HG02870 (cell line): ENCODE data around the gene MANEAL.
A peak's percentile ranks its signal among the peaks of the same experiment; 100 is the strongest.

ENCODE experiments used
- ATAC-seq: cut with Tn5 transposase; IDR thresholded peaks from one replicate; pipeline ENCODE4 v1.9.1; 2021; ENCODE audit warnings: mild to moderate bottlenecking, moderate library complexity; ENCODE audit not compliant: unreplicated experiment

MANEAL gene

DNA sequence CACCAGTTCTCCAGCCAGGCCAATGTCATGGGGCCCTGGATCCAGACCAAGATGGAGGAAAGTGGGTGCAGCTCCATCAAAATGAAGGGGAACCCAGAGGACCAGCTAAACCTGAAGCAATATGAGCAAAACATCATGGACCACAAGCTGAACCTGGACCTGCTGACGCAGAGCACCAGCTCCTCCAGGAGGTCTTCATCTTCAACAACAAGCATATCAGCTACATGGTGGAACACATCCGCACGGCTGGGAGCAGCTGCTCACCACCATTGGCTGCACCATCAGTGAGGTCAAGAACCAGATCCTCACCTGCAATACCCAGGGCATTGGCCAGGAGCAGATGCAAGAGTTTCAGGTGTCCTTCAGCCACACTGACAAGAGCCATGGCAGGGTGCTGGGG is 15.0 kb upstream of the MANEAL start:
- no peak for ATAC-seq

DNA sequence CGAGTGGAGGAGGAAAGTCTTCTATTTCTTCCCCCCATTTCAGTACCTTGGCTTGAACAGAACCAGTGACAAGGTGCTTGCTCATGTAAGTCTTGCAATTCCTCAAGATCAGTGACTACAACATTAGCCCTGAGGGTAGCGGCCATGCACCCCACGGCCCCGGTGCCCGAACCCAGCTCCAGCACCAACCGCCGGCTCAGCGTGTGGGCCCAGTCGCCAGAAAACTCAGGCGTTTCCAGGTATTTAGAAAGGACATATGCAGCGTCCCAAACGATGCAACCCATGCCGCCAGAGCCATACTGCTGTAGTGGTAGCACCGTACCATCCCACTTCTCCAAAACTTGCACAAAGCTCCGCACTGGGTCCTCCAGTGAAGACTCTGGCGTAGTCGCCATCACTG is 11.2 kb upstream of the MANEAL start:
- no peak for ATAC-seq

DNA sequence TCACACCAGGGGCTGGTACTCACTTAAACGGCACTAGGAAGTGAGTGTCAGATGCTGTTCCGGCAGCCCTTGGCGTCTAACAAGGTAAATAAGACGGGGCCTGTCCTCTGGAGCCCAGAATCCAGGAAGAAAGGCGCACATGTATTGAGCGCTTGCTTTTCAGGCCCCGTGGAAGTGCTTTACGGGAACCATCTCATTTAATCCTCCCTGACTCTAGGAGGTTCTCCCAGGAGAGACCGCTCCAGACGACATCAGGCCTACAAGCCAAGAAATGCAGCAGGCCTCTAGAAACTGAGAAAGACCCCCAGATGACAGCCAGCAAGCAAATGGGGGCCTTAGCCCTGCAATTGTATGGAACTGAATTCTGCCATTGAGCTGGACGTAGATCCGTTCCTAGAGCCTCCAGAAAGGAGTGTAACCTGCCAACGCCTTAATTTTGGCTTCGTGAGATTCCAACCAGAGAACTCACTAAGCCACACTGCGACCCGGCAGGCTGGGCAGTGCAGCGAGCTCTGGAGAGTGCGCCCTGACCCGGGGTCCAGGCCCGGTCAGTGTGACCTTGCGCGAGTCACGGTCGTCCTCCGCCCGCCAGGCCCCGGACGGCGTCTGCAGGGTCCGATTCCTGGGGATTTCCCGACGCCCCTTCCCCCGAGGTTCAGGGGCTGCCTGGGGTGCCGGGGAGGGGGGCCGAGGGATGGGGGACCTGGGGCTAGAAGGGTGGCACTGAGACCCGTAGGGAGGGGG is 532 bp upstream of the MANEAL start:
- ATAC-seq = no peak

DNA sequence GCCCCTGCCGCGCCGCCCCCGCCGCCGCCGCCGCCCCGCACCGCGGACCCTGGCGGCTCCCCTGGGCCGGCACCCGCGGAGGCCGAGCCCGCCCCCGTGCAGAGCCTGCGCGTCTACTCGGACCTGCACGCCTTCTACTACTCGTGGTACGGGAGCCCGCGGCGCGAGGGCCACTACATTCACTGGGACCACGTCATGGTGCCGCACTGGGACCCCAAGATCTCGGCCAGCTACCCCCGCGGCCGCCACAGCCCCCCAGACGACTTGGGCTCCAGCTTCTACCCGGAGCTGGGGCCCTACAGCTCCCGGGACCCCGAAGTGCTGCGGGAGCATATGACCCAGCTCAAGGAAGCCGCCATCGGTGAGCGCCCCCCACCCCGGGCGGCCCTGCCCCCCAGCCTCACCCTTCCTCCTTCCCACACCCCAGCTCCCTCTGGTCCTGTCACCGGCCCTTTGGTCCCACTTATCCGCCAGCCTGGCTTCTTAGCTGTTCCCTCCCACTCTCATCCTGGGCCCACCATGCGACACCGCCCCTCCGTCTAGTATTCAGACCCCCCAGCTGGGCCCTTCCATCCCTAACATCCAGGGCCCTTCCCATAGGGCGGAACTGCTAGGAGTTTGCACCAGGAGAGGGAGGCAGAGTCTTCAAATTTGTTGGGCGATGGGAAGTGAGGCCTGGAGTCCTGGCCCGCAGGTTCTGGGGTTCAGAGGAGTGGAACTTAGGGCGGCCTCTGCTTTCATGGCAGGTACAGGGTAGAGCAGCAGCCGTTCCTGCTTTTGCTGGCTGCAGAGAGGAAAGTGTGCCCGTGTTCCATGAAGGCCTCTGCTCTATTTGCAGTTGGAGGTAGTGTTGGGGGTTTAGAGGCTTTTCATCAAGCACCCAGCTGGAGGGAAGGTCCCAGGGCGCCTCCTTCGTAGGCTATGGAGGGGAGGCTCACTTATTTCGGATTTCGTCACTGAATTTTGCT is 1.0 kb downstream of the MANEAL start:
- ATAC-seq = no peak

DNA sequence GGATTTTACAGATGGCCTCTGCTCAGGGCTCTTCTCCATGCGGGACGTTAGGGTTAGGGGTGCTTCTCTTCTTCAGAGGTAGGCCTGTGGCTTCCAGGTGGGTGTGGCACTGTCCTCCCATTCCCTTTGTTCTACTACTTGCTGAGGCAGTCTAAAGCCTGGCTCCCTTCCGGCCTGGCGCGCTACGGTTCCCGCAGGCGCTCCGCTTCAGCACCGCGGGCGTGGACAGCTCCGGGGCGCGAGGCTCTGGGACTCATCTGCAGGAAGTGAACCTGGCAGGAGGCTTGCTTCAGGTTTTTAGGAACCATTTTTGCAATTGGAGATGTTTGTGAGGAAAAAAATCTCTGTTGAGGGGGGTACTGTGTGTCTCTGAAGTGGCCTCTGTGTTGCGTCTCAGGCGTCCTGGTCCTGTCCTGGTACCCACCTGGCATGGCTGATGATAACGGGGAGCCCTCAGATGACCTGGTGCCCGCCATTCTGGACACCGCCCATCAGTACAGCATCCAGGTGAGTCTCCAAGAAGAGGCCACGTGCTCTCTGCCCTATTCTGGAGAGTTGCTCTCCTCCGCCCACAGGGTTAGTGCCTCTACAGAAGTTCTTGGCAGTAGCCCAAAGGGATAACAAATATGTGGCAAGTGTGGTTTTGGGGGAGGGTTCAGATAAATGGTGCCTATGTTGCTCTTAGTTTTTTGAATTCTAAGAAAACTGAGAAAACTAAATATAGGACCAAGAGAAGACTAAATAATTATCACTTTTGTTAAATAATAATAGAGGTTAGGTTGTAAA is 1.9 kb downstream of the MANEAL start:
- ATAC-seq = no peak

DNA sequence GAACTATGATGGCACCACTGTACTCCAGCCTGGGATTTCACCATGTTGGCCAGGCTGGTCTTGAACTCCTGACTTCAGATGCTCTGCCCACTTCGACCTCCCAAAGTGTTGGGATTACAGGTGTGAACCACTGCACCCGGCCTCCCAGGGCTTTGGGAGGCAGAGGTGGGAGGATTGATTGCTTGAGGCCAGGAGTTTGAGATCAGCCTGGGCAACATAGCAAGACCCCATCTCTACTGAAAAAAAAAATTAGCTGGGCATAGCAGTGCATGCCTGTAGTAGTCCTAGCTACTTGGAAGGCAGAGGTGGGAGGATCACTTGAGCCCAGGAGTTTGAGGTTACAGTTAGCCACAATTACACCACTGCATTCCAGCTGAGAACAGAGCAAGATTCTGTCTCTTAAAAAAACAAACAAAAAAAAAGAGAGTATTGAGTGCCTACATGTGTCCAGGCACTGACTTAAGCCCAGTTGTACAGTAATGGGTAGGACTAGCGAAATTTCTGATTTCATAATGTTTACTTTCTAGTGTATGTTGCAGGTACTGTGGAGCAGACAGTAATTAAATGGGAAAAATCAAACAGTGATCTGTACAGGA is 4.2 kb downstream of the MANEAL start:
- no peak for ATAC-seq

DNA sequence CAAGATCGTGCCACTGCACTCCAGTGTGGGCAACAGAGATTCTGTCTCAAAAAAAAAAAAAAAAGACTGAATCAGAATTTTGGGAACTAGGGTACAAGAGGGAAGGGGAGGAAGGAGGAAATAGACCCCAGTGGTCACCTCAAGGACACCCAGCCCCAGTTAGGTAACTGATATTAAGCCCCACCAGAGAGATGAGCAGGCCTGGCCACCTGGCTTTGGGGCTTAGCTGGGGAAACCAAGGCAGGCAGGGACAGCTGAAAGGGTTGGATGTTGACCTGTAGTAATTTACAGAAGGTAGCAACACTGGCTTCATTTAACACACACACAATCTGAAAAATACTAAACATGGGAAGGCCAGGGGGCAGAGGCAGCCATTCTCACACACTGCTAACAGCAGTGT is 8.8 kb downstream of the MANEAL start:
- ATAC-seq = no peak

DNA sequence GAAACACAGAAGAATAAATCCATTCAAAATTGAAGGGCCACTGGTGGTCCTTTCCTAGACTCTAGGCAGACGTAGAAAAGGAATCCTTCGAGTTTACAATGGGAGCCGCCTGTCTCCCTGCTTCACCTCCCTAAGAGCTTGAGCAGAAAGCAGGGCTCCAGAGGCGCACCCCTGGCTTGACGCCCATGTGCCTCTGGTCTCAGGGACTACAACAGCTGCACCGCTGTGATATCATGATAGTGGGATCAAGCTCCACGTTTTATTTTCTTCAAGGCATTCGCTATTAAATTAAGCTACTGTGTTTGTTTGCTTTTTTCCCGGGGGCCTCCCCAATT is 13.5 kb downstream of the MANEAL start:
- ATAC-seq = no peak

DNA sequence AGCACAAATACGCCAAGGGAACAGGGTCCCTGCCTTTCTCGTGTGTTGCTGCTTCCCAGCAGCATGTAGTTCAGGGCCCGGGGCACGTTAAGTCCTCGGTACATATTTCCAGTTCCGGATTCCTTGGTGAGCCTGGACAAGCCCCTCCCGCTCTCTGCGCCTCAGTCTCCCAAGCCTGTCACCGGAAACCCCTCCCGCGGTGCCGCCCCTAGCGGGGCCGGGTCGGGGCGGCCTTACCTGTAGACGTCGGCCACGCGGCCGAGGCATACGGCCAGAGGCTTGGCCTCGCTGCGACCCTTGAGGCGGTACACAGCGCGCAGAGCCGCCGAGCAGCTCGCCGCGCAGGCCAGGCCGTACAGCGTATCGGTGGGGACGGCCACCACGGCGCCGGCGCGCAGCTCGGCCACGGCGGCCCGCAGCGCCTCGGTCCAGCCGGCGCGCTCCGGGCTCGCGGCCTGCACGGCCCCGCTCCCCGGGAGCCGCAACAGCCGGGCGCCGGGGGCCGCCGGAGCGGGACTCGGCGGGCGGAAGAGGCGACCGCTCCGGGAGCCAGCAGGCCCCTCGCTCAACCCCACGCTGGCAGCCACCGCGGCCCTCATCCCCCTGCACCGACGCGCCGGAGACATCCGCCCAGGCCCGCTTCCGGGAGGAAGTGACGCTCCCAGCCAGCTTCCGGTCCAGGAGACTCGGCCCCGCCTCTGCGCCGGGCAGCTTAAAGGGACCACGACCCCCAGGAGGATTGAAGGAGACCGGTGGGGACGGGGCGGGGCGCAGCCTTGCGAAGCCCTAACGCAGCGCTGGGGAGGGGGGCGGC is 14.1 kb downstream of the MANEAL start, which contains the start of the genes C1orf122 and YRDC:
Gene C1orf122, plus strand, starts transcription at position 236 of the 814 bp plus-strand sequence. CDS start 615 bp downstream, outside the sequence.
Gene YRDC, minus strand, starts transcription at position 654 of the 814 bp plus-strand sequence. Its CDS starts 28 bp downstream, at position 626.
- ATAC-seq = peak; percentile 87

DNA sequence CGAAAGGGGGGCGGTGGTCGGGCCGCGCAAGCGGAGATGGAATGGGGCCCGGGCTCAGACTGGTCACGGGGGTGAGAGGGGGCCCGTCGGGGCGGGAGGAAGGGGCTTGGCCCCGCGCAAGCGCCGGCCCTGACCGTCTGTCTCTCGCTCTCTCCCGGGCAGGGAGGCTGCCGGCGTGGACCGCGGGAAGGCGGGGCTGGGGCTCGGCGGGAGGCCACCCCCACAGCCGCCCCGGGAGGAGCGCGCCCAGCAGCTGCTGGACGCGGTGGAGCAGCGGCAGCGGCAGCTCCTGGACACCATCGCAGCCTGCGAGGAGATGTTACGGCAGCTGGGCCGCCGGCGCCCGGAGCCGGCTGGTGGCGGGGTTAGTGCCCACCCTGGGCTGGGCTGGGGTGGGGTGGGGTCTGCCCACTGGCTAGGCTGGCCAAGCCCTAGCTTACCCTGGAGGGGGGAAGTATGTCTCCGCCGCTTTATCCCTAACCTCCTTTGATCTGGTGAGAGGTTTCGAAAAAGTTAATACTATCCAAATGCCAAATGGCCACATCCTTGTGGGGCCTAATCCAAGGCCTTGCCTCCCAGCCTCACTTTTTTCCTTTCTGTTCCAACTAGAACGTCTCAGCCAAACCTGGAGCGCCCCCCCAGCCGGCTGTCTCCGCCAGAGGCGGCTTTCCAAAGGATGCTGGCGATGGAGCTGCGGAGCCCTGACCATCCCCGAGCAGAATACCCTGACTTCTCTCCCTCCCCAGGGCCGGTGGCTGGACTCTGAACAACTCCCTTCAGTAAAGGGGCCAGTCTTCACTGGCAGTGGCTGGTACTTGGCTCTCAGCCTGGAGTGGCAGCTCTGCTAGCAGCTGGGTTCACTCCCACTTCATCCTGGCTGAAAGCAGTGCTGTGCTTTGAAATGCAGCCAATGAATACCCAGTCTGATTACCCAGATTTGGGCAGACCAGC is 15.0 kb downstream of the MANEAL start:
- peak; percentile 42 for ATAC-seq

DNA sequence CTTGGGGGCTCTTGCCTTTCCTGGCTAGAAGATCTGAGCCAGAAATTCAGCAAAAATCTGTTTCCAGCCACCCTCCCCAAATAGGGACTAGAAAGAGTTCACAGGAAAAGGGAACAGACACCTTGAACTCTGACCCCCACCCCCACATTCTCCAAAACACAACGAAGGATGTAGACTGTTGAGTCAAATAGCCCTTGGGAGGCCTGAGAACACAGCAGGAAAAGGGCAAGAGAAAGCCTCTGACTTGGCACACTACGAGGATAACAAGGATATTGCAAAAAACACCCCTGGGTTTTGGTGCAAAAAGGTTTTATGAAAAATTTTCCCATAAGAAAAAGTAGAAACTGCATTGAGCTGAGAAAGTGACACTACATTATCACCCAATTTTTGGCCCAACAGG is 16.3 kb downstream of the MANEAL start:
- no peak for ATAC-seq

DNA sequence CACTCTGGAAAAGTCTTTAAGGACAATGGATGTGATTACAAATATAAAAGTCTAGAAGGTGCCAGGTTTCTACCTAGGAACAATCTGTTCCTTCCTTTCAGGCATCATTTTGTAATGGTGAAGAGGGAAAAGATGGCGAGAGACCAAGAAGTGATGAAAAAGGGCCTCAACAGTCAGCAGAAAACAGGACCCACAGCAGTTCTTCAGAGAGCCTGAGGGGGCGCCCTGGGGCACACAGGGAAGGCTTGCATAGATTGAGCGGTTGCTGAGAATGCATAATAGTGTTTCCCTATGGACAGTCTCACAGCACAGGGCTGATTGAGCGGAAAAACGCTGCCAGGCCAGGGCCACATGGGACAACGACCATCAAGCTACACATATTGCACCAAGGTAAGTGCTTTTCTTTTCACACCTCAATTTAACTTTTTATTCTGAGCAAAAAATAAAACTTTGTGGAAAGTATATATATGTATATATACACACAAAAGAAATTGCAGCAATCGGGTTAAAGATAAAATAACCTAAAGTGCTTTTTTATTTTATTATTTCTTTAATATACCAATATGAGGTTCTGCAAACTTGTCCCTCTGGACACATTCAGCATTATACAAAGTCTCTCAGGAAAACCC is 17.5 kb downstream of the MANEAL start:
- ATAC-seq = no peak

DNA sequence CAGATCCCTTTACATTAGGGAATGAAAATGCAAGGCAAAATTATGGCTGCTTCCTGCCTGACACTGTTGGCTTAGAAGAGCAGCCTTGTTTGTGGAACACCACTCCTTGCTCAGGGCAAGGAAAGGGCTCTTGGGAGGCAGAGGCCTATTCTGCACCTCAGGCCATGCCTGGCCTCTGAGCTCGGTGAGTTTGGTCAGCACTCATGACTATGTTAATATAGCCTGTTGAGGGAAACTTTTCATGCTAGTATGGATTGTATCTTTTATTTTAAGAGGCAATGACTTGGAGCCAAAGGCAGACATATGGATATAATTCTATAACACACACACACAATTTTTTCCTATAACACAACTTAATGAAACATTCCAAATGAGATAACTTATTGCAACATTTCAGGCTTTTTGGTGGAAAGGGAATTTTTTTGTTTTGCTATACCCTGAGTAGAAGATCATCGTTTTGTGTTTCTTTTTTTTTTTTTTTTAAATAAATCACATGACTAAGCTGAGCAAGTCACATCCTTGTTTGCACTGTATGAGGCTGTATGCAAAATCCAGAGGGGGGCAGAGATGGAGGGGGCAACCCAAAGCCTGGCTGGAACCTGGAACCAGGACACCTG is 20.0 kb downstream of the MANEAL start:
- ATAC-seq = no peak

DNA sequence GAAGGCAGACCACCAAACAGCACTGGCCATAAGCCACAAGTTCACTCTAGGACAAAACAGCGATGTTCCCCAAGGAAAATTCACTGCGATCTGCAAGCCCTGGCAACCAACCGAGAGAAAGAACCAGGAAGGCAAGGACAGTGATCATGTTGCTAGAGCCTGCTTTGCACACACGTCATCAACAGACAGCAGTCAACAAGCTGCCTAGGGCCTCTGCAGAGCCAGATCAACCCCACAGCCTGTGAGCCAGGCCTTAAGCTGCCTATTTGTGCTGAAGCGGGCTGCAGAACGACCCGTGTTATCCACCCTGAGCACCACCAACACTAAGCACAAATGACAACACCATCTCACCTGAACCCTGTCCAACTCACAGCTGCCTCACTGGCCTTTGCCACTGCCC is 20.6 kb downstream of the MANEAL start:
- ATAC-seq = no peak

DNA sequence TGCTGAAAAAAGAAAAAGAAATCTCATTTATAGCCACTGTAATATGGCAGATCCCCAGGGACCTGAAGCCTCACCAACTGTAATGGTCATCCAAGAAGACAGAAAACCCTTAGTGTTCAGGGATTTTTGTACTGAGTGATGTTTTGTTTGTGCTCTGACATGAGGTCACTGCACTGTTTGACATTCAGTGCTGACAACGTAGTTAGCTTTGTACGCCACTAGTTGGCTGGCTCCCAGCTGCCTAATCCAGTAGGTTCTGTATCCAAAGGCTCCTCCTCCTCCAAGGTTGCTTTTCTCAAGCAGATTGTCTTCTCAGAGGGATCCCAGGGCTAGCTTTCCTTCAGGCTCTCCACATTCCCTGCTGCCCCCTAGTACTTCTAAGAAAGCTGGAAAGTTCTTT is 23.8 kb downstream of the MANEAL start:
- ATAC-seq = no peak

DNA sequence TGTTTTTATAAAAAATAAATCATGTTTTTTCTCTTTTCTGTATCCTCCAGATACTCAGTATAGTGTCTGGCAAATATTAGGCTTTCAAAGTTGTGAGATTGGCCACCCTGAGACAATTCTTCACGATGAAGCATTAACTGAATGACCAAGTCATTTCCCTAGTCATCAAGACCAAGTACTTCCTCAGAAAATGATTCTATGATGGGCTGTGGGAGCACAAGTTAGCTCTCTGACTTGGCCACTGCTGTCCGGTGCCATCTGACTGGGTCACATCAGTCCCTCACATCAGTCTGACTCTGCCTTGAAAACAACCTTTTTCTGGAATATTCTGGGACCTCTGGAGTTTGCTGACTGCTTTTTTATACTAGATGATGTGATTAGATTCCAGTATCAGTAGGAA is 27.8 kb downstream of the MANEAL start:
- ATAC-seq = no peak

DNA sequence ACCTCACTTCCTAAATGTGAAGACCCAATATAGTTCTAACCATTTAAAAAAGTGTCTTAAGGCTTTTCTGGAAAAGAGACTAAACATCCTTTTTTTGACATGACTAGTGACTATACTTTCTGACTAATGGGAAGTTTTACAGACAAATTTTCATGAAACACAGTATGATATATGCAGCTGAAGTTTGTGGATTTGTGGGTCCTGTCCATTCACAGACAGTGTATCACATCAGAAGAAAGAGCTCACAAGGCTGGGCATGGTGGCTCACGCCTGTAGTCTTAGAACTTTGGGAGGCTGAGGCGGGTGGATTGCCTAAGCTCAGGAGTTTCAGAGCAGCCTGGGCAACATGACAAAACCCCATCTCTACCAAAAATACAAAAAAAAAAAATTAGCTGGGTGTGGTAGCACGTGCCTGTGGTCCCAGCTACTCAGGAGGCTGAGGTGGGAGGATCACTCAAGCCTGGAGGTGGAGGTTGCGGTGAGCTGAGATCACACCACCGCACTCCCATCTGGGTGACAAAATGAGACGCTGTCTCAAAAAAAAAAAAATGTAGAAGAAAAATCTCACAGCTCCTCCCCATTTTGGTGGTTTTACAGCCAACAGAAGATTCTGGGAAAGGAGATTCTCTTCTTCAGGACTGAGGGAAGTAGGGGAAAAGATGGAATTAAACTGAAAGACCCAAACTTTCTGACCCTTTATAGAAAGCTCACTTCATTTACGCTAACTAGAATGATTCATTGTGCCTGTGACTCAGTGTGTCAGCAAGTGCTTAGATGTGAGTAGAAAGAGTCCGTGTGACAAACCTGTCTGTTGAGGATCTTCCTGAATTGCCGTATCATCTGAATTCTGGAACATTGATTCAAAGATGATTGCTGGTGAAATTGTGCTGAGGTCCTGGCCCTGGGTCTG is 29.5 kb downstream of the MANEAL start:
- ATAC-seq = no peak
